Measurements from ENCODE around the gene SYNGR4.
A peak's percentile ranks its signal among the peaks of the same experiment; 100 is the strongest.
"Not testable (repeated sequence)": the region's sequence is repeated elsewhere in the genome, so short reads cannot be mapped to it uniquely, and the experiment has no call there.

The SYNGR4 gene, protein sequence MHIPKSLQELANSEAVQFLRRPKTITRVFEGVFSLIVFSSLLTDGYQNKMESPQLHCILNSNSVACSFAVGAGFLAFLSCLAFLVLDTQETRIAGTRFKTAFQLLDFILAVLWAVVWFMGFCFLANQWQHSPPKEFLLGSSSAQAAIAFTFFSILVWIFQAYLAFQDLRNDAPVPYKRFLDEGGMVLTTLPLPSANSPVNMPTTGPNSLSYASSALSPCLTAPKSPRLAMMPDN

DNA sequence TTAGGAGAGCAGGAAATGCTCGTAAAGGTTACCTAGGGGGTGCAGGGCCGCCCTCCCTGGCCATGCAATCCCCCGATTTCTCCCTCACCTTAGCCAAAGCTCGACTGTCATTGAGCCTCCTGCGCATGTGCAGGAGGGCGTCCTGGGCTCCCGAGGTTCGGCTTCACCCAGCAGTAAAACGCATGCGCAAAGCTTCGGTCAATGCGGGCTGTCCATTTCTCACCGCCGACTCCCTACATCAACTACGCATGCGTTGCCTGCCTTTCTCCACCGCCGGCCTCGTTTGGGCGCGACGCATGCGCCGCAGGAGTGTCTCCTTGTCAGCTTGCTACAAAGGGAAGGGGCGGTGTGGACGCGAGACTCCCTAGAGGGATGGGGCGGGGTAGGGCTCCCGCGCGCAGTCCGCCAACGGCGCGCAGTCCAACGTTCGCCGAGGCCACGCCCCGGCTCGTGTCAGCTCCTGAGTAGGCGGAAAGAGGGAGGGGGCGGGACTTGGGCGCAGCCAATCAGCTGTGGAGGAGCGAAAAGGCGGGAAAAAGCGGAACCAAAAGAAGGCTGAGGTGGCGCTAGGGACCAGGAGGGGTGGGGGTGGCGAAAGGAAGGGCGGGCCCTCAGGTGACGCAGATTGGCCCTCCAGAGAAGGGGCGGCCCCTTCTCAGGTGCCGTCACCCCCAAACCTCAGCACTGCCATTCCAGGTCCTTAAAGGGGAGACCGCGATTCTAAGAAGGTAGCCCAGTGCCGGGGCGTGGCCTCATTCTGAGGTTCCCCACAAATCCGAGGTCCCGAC is at the start of gene SYNGR4, which contains the start of gene TMEM143:
TSS of gene SYNGR4 (plus strand) at position 558 of the 788 bp plus-strand sequence. CDS start 1,476 bp downstream, outside the sequence.
TSS of gene TMEM143 (minus strand) at position 131 of the 788 bp plus-strand sequence. CDS start at position 111, 20 bp downstream.
- DNase-seq = peak; percentile 98

DNA sequence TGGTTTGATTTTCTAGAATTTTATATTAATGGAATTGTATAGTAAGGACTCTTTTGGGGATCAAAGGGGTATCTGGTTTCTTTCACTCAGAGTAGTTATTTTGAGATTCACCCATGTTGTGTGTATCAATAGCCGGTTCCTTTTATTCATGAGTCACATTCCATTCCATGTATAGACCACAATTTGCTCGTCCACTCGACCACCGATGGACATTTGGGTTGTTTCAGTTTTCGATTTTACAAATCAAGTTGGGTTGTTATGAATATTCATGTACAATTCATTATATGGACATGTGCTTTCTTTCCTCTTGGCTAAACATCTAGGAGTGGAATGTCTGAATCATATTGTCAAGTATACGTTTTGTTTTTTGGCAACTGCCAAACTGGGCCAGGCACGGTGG is 48.5 kb upstream of the SYNGR4 start:
- DNase-seq = no peak

DNA sequence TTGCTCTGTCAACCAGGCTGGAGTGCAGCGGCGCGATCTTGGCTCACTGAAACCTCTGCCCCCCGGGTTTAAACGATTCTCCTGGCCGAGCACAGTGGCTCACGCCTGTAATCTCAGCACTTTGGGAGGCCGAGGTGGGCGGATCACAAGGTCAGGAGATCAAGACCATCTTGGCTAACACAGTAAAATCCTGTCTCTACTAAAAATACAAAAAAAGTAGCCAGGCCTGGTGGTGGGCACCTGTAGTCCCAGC is 46.5 kb upstream of the SYNGR4 start:
- DNase-seq = not testable (repeated sequence)

DNA sequence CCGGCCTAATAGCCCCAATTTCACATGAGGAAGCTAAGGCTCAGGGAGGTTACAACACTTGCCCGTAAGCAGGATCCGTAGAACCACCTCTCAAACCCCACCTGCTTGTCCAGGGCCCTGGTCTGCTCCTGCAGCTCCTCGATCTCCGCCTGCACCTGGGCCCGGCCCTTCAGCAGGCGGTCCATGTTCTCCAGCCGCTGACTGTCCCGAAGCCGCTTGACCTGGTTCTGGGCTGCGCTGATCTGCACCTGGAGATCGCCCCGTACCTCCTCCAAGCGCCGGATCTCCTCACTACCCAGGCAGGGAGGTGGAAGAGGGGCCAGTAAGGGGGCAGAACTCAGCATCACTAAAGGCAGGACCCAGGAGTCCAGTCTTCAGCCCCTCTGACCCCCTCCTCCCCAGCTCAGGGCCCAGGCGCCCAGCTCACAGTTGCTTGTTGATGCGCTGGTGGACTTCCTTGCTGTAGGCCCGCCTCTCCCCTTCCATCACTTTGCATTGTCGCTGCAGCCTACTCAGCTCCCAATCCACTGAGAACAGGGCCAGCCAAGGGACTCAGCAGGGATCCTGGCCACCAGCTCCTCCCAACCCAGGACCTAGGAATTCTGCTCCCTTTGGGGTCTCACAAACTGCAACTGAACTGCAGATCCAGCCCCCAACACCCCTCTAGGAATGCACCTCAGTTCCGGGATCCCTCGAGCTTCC is 45.7 kb upstream of the SYNGR4 start:
- no peak for DNase-seq

DNA sequence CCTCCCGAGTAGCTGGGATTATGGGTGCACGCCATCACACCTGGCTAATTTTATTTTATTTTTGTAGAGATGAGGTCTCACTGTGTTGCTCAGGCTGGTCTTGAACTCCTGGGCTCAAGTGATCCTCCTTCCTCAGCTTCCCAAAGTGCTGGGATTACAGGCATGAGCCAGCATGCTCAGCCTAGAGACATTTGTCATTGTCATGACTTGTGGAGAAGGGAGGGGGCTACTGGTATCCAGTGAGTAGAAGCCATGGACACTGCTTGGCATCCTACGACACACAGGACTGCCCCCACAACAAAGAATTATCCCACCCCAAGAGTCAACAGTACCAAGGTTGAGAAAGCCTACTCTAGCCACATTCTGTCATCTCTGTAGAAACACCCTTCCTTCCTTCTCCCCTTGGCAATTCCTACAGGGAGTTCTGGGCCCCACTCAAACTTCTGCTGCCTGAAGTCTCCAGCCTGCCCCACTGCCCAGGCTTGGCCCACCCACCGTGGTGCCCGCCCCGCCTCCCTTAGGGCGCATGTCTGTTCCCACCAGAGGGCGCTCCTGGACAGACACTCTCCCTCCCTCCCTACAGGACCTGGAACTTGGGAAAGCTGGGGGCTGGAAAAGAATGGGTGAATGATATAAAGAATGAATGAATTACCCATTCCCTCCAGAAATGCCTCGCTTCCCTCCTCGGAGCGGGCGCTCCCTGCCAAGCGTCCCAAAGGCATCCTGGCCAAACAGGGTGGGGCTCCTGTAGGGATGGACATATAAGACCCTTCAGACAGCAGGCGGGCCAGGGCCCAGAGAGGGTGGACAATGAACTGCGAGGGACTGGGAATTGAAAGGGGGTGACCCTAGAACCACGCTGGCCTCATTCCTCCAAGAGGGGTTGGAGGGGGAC is 44.3 kb upstream of the SYNGR4 start:
- peak; percentile 82 for DNase-seq

DNA sequence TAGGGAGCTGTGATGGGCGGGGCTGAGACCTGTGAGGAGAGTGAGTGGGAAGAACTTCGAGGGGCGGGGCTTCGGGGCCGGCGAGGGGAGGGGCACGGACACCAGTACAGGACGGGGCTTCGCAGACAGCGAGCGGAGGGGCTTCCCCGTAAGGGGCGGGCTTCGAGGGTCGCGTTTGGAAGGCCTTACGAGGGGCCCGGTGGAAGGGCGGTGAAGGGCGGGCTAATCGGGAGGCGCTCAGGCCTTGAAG is 42.9 kb upstream of the SYNGR4 start:
- DNase-seq = peak; percentile 98

DNA sequence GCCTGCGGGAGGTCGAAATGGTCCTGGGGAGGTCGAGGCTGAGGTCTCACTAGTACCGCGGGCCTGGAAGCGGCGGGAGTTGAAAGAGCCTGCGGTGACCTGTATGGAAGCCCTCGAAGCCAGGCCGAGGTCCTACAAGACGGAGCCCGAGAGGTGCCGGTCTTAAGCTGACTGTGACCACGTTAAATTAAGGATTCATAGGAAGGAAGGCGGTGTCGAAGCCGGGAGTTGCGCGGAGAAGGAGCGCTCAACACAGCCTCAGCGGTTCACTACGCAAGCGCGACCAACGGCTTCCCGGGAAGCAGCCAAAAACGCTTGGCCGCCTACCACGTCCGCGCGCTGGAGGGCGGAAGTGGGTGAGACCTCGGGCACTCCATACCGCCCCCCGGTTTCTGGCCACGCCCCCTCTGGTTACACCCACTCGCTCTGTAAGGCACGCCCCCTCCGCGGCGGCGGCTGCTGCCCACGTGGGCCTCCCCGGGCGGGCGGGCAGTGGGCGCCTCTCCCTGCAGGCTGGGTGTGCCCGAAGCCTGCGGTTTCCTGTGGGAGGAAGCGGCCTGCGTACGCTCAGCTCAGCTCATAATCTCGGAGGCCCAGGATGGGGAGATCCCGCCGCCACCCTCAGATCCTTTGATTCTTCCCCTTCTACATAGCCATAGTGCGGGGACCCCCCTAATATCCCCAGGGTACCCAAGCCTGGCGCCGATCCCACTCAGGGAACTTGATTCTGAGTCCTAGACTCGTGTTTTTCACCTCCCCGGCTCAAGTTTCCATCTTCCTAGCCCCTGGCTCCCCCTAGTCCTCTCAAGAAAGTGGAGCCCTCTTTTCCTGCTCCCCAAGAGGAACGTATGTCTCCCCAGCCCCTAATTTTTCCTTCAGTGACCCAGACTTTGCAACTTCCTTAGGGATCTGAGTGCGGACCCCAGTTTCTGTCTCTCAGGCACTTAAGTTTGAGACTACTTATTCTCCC is 42.3 kb upstream of the SYNGR4 start:
- peak; percentile 100 for DNase-seq

DNA sequence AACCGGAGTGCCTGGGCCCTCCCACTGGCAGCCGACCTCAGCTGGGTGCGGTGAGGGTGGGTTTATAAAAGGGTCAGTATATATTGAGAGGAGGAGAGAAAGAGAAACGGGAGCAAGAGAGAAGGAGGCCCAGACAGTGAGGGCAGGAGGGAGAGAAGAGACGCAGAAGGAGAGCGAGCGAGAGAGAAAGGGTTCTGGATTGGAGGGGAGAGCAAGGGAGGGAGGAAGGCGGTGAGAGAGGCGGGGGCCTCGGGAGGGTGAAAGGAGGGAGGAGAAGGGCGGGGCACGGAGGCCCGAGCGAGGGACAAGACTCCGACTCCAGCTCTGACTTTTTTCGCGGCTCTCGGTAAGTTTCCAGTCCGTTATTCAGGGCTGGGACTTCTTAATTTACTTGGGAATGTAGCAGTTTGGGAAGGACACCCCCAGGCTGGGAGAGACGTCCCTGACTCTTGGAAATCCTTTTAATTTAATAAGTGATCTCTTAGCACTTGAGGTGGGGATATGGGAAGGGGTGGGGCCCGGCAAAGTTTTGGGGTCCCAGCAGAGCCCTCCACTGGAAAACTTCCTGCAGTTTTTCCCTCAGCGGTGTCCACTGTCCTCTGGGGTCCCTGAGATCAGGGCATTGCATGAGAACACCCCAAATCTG is 38.8 kb upstream of the SYNGR4 start, which contains the start of gene EMP3:
TSS of gene EMP3 (plus strand) at position 288 of the 646 bp plus-strand sequence. CDS start 1,293 bp downstream, outside the sequence.
- DNase-seq = peak; percentile 88

DNA sequence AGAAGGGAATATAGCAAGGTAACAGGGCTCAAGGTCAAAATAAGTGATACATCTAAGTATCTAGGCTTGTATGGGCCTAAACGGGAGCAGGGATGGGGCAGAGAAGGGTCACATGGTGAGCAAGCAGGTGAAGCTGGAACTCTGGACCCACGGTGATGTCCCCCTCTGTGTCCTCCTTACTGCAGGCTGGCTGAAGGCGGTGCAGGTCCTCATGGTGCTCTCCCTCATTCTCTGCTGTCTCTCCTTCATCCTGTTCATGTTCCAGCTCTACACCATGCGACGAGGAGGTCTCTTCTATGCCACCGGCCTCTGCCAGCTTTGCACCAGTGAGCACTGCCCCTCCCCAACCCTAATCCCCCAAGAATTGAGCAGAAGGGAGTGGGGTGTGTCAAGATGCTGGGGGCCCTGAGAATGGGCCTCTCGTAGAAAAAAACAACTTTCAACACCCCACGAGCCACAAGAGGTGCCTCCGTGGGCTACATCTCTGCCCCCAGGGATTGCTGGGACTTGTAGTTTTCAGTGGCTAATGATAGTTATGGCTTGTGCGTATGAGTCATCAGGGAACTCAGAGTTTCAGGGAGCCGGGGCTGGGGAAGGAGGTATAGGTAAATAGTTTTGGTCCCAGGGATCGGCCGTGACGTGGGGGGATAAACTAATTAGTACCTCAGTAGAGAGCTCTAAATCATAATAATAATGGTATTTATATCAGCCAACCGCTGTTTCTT is 34.8 kb upstream of the SYNGR4 start:
- peak; percentile 27 for DNase-seq

DNA sequence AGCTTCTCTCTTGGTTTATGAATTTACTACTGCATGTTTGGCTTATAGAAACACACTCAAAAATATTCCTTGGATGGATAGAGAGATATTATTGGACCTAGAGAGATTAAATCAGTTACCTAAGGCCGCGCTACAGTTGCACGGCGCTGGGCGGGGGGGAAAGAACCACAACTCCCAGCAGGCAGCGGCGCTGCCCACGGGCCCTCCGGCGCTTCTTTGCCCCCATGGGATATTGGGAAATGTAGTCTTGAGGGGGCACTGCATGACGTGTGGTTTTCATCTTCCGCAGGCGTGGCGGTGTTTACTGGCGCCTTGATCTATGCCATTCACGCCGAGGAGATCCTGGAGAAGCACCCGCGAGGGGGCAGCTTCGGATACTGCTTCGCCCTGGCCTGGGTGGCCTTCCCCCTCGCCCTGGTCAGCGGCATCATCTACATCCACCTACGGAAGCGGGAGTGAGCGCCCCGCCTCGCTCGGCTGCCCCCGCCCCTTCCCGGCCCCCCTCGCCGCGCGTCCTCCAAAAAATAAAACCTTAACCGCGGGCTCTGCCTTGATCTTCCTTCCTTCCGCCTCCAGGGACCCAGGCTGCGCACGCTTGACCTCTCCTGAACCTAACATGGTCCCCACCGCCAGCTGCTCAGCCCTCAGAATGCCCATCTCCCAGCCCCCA is 34.0 kb upstream of the SYNGR4 start:
- peak; percentile 83 for DNase-seq

DNA sequence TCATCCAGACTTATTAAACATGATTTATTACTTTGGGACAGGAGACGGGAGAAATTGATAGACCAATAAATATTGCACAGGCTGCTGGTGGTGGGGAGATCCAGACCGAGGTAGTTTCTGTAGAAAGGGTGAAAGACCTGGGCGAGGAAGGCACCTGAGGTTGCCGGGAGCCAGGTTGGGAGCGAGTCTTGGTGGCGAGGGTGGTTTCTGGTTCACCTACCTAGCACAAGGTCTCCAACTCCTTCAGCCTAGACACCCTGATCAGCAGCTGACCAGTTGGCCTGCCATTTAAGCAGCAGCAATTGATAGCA is 31.9 kb upstream of the SYNGR4 start:
- no peak for DNase-seq

DNA sequence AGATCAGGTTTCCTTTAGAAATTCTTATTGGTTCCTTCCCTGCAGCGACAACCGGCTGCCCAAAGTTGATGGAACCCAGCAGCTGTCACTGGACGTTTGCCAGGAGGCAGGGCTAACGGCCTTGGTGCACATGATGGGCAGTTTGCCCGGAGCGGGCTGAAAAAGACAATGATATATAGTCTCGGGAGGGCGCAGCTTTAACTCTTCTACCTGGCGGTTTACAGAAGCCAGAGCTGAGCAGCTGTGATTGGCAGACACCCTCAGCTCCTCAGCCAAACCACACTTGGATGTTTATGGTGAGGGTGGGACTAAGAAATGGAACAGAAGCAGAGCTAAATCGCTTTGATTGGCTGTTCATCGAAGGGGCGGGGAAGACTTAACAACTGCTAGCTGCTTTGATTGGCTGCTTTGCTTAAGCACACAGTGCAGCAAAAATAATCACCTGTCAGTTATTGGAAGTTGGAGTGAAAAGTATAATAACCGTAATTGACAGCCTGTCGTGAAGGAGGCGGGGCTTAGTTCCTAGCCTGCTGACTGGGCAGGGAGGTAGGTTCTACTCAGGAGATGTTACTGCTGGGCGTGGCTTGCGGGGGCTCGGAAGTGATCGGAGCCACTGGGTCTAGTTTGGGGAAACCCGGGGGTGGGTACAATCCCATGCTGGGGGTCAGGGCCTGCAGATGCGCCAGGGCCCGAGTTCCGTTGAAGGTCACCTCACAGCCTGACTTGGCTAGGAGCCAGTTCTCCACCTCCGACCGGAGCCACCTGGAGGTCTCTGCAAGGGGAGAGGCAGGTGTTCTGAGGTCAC is 31.3 kb upstream of the SYNGR4 start:
- peak; percentile 92 for DNase-seq

DNA sequence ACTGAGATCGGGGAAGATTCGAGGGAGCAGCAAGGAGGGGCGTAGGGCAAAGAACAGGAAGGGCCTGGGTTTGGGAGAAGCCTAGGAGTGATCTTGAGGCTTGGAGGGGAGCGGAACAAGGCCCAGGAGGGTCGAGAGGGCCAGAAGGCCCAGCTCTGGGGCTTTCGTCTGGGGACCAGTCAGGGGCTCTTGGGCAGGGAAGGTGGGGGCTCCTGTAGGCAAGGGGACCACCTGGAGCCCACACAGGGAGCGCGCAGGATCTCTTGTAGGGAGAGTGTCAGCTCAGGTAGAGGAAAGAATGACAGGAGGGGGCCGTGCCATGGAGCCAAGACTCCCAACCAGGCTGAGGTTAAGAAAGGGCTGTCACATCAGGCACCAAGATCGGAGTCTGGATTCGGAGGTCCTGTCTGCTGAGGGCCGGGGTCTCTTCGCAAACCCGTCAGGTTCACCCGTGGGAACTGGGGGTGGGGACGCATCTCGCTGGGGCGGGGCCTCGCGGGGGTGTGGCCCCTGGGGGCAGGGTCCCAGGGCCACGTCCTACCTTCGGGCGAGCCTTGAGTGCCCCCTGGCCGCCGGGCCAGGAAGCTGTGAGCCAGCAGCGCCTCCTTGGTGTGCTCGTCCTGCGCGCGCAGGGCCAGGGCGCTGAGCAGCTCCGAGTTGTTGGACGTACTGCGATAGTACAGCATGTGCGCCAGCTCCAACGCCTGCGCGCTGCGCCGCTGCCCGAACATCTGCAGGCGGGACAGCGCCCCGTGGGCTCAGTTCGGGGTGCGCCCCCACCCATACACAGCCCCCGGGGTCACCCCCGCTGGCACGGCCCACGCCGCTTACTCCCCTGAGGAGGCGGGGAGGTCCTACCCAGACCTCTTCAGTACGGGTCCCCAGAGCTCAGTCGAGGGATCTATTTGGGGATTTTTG is 30.4 kb upstream of the SYNGR4 start:
- DNase-seq = peak; percentile 92

DNA sequence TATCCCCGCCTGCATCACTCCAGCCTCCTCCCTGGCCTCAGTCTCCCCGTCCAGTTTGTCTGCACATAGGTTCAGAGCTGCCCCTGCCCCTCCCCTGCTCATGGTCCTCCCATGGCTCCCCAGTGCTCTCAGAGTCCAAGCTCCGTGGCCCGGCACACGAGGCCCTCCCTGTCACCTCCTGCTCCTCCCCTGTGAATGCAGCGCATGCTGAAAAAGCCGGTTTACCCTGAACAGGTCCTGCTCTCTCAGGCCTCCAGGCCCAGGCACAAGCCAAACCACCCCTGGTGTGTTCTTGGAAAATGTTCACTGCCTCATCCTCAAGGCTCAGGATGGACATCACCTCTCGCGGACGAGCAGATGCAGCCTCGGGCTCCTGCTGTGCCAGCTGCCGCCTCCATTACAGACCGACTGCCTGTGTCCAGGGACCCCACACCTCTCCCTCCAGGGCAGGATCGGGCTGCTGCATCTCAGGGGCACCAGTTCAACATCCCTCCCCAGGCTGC is 25.9 kb upstream of the SYNGR4 start:
- DNase-seq = no peak

DNA sequence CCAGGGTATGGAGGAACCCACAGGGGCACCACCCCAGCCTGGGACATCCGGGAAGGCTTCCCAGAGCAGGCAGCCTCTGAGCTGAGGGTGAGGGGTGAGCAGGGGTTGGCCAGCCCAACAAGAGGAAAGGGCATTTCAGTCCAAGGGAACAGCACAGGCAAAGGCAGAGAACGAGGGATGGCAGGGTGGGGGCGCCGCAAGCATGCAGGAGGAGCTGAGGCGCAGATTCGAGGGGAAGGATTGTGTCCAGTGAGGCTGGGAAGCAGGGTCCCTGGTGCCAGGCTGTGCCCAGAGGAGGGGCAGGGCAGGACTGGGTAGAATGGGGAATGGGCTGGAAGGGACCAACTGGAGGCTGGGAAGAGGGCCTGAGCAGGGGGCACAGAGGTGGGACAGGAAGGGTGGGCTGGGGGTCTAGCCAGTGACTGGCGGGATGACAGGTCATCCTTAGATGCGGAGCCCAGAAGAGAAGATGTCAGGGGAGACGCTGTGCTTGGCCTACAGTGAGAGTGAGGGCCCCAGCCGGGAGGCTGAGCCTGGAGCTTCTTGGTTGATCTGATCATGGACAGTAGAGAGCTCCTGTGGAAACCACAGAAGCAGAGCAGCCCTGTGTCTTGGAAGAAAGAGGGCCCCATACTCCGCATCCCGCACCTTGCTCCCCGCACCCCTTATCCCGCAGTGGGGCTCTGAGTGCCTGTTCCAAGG is 25.2 kb upstream of the SYNGR4 start:
- no peak for DNase-seq

DNA sequence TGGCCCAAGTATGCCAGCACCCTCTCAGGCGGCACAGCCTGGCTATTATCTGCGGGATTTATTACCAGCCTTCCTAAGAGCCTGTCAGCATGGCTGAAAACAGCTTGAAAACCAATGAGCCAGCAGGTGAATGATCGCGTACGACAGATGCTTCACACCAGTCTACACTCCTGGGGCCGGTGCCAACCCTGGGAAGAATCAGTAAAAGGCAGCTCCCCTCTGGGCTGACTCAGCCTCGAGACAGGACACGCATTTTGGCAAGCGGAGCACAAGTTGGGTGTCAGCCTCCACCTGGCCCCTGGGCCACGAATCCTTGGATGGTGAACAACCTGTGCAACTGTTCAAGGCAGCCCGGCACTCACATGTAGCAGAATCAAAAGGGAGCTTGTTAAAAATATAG is 23.2 kb upstream of the SYNGR4 start:
- no peak for DNase-seq
